Measurements from ENCODE around the gene IKZF2.

DNA sequence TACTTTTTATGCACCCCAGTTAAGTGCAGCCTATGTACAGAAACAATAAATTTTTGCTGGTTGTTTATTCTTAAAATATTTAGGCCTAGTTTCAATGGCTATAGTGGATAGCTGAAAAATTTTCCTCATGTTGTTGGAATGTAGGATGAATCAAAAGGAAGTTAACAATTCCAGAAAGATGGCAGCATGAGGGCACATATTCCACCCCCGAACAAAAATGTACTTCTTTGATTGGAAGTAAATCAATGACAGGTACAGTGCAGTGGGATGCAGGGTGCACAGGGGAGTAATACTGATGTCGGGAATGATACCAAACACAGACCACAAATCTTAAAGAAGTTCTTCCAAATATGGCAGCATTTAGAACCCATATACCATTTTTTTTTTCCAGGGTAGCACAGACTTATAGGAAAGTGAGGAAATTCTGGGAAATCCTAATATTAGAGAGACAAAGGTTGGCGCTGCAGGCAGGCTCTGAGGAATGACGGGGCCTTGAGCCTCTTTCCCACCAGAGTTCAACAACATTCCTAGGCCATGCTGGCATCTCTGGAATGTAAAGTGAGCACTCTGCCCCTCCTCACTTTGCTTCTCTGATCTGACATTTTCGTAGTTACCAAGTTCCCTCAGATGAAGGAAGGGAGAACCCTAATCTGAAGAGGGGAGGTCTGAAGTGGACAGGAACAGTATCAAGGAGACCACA, 36.6 kb upstream of the IKZF2 start:
- no peak for TF ChIP-seq POLR2A (IDR thresholded peaks at IDR 0.05; ENCODE audit: low read depth, low read length)
- no peak for TF ChIP-seq POLR2AphosphoS5 (IDR thresholded peaks at IDR 0.05; ENCODE audit: insufficient read depth, low read depth, low read length)
- TF ChIP-seq, protein P1, sequence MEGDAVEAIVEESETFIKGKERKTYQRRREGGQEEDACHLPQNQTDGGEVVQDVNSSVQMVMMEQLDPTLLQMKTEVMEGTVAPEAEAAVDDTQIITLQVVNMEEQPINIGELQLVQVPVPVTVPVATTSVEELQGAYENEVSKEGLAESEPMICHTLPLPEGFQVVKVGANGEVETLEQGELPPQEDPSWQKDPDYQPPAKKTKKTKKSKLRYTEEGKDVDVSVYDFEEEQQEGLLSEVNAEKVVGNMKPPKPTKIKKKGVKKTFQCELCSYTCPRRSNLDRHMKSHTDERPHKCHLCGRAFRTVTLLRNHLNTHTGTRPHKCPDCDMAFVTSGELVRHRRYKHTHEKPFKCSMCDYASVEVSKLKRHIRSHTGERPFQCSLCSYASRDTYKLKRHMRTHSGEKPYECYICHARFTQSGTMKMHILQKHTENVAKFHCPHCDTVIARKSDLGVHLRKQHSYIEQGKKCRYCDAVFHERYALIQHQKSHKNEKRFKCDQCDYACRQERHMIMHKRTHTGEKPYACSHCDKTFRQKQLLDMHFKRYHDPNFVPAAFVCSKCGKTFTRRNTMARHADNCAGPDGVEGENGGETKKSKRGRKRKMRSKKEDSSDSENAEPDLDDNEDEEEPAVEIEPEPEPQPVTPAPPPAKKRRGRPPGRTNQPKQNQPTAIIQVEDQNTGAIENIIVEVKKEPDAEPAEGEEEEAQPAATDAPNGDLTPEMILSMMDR (IDR thresholded peaks at IDR 0.05; ENCODE audit: extremely low read depth in 1 of 2, insufficient read depth in 1 of 2, low read depth in 1 of 2, low read length in 2 of 2), result no peak
- TF ChIP-seq EZH2 (IDR thresholded peaks at IDR 0.05; ENCODE audit: borderline replicate concordance, low read depth, low read length, severe bottlenecking), result no peak
- TF ChIP-seq, protein P2, sequence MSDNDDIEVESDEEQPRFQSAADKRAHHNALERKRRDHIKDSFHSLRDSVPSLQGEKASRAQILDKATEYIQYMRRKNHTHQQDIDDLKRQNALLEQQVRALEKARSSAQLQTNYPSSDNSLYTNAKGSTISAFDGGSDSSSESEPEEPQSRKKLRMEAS (IDR thresholded peaks at IDR 0.05; ENCODE audit: insufficient read depth, insufficient read length), result no peak
- TF ChIP-seq FOS (IDR thresholded peaks at IDR 0.05; ENCODE audit: borderline replicate concordance, insufficient read depth, low read length), result no peak

Measured in endothelial cell of umbilical vein (primary cell).